BLaER1 (cell line): ENCODE data around the gene CAPZB.
"Not testable (repeated sequence)": the region's sequence is repeated elsewhere in the genome, so short reads cannot be mapped to it uniquely, and the experiment has no call there.

Experiments used
- H3K27ac ChIP-seq: shearing (Covaris generic); formaldehyde crosslinking; 2 replicates; pipeline ENCODE4 v1.8.1; 2022
- H3K27me3 ChIP-seq: shearing (Covaris generic); formaldehyde crosslinking; 2 replicates; pipeline ENCODE4 v1.8.1; 2022
- H3K36me3 ChIP-seq: shearing (Covaris generic); formaldehyde crosslinking; 2 replicates; pipeline ENCODE4 v1.8.1; 2022
- H3K4me1 ChIP-seq: shearing (Covaris generic); formaldehyde crosslinking; 2 replicates; pipeline ENCODE4 v1.8.1; 2022
- H3K4me2 ChIP-seq: shearing (Covaris generic); formaldehyde crosslinking; 2 replicates; pipeline ENCODE4 v1.8.1; 2022
- H3K4me3 ChIP-seq: shearing (Covaris generic); formaldehyde crosslinking; 2 replicates; pipeline ENCODE4 v1.8.1; 2022
- H3K9ac ChIP-seq: shearing (Covaris generic); formaldehyde crosslinking; 2 replicates; pipeline ENCODE4 v1.8.1; 2022
- H3K9me3 ChIP-seq: shearing (Covaris generic); formaldehyde crosslinking; 2 replicates; pipeline ENCODE4 v1.8.1; 2022
- H4K20me1 ChIP-seq: shearing (Covaris generic); formaldehyde crosslinking; 2 replicates; pipeline ENCODE4 v1.8.1; 2022
- Cebpa-rat ChIP-seq: shearing (Covaris generic); IDR thresholded peaks from 2 replicates; pipeline ENCODE4 v1.8.1; 2022

Gene CAPZB

DNA sequence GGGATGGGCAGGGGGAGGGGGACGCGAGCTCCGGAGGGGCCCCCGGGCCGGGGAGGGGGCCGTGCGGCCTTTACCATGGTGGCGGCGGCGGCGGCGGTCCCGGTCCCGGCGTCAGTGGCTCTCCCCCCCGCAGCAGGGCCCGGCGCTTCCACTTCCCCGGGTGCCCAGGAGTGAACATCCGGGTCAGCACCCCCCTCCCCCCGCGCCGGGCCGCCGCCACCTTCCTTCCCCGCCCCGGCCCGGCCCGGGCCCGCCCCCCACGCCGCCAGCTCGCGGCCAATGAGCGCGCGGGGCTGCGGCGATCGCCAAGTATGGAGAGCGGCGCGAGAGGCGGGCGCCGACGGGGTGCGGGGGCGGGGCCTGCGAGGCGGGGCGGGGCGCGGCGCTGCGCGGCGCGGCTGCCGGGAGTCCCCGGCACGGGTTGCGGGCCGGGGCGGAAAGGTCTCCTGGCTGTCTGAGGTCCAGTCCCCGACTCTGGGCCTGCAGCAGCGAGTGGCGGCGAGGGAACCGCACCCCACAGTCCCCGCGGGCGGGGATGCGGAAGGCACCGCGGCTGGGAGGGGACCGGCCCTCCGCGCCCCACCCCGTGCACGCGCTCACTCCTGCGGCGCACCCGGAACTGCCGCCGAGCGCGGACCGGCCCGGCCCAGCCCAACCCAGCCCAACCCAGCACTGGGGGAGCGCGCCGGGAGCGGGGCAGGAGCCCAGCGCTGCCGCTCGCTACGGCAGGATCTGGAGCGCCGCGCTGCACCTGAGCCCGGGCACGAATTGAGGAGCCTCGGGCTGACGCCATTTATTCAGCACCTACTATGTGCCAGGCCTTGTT, at the start of gene CAPZB:
TSS of gene CAPZB (minus strand) at position 178 of the 826 bp plus-strand sequence. CDS start at position 77, 101 bp downstream.
- H3K27me3 ChIP-seq, result no peaks in the 10 kb centered on the region
- H3K9ac ChIP-seq, result peak within 1 kb of the TSS; percentile 92
- peak within 1 kb of the TSS; percentile 96 for H3K4me2 ChIP-seq
- peak within 1 kb of the TSS; percentile 95 for H3K4me3 ChIP-seq
- TF ChIP-seq Cebpa-rat, result no peak
- peak within 1 kb of the TSS; percentile 90 for H3K27ac ChIP-seq
- peaks cover 23% of the 10 kb centered on the region for H3K36me3 ChIP-seq
- H3K9me3 ChIP-seq, result no peaks in the 10 kb centered on the region
- H4K20me1 ChIP-seq, result peaks cover 46% of the 10 kb centered on the region
- H3K4me1 ChIP-seq, result peaks cover 57% of the 10 kb centered on the region

GRCh38 chr1:19534281-19534680, 48.9 kb upstream of the CAPZB start:
- no peaks in the 10 kb centered on the region for H3K36me3 ChIP-seq
- no peak overlapping the region for H3K9ac ChIP-seq
- H3K27ac ChIP-seq, result no peak overlapping the region
- H3K9me3 ChIP-seq, result peaks cover 43% of the 10 kb centered on the region
- no peaks in the 10 kb centered on the region for H3K27me3 ChIP-seq
- no peak for TF ChIP-seq Cebpa-rat
- H3K4me1 ChIP-seq, result no peaks in the 10 kb centered on the region
- H3K4me2 ChIP-seq, result no peak overlapping the region
- H4K20me1 ChIP-seq, result no peaks in the 10 kb centered on the region
- no peak overlapping the region for H3K4me3 ChIP-seq

DNA sequence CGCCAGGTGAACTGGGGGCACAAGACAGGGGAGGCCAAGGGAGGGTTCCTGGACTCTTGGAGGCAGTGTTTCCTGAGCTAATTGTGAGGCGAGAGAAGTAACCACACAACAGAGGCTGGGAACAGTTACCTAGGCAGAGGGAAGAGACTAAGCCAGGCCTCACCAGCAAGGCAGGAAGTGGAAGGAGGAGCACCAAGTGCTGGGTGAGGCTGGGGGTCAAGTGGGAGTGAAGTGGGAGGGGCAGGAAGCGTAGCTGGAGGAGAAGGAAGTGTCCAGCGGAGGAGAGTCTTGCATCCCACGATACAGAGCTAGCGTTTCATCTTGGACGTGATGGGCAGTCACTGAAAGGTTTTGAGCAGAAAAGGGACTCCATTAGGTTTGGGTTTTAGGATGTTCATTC, 48.3 kb upstream of the CAPZB start:
- Histone ChIP-seq H3K4me3 (no peak overlapping the region), H3K36me3 (no peaks in the 10 kb centered on the region), H3K4me1 (no peaks in the 10 kb centered on the region), H4K20me1 (no peaks in the 10 kb centered on the region), H3K4me2 (no peak overlapping the region), H3K27me3 (no peaks in the 10 kb centered on the region), H3K9me3 (peaks cover 41% of the 10 kb centered on the region), H3K9ac (no peak overlapping the region), H3K27ac (no peak overlapping the region)
- TF ChIP-seq Cebpa-rat, result no peak

DNA sequence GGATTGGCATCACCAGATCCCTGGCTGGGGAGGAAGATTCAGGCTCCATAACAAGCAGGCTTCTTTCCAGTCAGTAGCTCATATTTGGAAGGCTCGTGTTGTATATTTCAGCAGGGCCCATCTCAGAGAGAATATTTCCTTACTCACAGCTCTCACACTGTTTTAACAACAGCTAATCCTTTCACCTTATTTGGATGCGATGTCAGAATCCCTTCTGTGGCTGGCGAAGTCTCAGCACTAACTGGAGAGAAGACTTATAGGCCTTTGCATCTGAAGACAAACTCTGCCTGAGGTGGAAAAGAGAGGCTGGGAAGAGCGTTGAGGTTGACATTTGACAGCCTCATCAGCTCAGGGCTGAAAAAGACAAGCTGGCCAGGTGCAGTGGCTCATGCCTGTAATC, 47.2 kb upstream of the CAPZB start:
- Histone ChIP-seq H3K4me3 (no peak overlapping the region), H4K20me1 (no peaks in the 10 kb centered on the region), H3K9me3 (peaks cover 32% of the 10 kb centered on the region), H3K27ac (no peak overlapping the region), H3K27me3 (no peaks in the 10 kb centered on the region), H3K4me1 (no peaks in the 10 kb centered on the region), H3K36me3 (no peaks in the 10 kb centered on the region), H3K9ac (no peak overlapping the region), H3K4me2 (no peak overlapping the region)
- TF ChIP-seq Cebpa-rat, result no peak

- no peaks in the 10 kb centered on the region for H3K27me3 ChIP-seq
- no peak overlapping the region for H3K27ac ChIP-seq
- TF ChIP-seq Cebpa-rat, result no peak
- peaks cover 4% of the 10 kb centered on the region; the same call in 1 of the 2 replicates for H3K9me3 ChIP-seq
- H3K4me1 ChIP-seq, result no peaks in the 10 kb centered on the region
- no peak overlapping the region for H3K4me2 ChIP-seq
- H3K4me3 ChIP-seq, result no peak overlapping the region
- H3K36me3 ChIP-seq, result no peaks in the 10 kb centered on the region
- no peak overlapping the region for H3K9ac ChIP-seq
- no peaks in the 10 kb centered on the region for H4K20me1 ChIP-seq
These were observed 44.3 kb upstream of the CAPZB start for GRCh38 chr1:19529664-19530063.

DNA sequence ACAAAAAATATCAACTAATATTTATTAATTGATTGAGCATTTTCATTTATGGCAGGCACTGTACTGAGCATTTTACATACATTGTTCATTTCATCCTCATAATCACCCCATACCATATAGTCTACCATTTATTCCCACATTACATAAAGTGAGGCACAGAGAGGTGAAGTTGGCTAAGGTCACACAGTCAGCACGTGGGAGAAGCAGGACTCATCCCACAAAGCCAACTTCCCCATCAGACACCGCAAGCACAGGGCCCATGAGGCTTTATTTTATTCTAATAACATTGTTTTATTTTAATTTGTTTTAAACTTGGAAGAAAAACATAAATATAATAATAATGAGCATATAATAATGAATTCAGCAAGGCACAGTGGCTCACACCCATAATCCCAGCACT, 43.1 kb upstream of the CAPZB start:
- Histone ChIP-seq H3K4me3 (no peak overlapping the region), H4K20me1 (no peaks in the 10 kb centered on the region), H3K9me3 (peaks cover 4% of the 10 kb centered on the region; the same call in 1 of the 2 replicates), H3K27ac (no peak overlapping the region), H3K27me3 (no peaks in the 10 kb centered on the region), H3K9ac (no peak overlapping the region), H3K4me1 (no peaks in the 10 kb centered on the region), H3K36me3 (no peaks in the 10 kb centered on the region), H3K4me2 (no peak overlapping the region)
- TF ChIP-seq Cebpa-rat, result no peak

- Histone ChIP-seq H3K4me1 (no peaks in the 10 kb centered on the region), H3K4me3 (no peak overlapping the region), H4K20me1 (no peaks in the 10 kb centered on the region), H3K9ac (no peak overlapping the region), H3K9me3 (no peaks in the 10 kb centered on the region), H3K27me3 (no peaks in the 10 kb centered on the region), H3K27ac (no peak overlapping the region), H3K36me3 (no peaks in the 10 kb centered on the region), H3K4me2 (no peak overlapping the region)
- no peak for TF ChIP-seq Cebpa-rat
These were observed 40.5 kb upstream of the CAPZB start for GRCh38 chr1:19525607-19526545.

GRCh38 chr1:19524791-19525190, 39.5 kb upstream of the CAPZB start:
- no peak overlapping the region for H3K27ac ChIP-seq
- H3K9ac ChIP-seq, result no peak overlapping the region
- no peak overlapping the region for H3K4me3 ChIP-seq
- H3K4me1 ChIP-seq, result no peaks in the 10 kb centered on the region
- no peaks in the 10 kb centered on the region for H3K36me3 ChIP-seq
- TF ChIP-seq Cebpa-rat, result no peak
- no peaks in the 10 kb centered on the region for H4K20me1 ChIP-seq
- no peak overlapping the region for H3K4me2 ChIP-seq
- H3K9me3 ChIP-seq, result no peaks in the 10 kb centered on the region
- H3K27me3 ChIP-seq, result no peaks in the 10 kb centered on the region

DNA sequence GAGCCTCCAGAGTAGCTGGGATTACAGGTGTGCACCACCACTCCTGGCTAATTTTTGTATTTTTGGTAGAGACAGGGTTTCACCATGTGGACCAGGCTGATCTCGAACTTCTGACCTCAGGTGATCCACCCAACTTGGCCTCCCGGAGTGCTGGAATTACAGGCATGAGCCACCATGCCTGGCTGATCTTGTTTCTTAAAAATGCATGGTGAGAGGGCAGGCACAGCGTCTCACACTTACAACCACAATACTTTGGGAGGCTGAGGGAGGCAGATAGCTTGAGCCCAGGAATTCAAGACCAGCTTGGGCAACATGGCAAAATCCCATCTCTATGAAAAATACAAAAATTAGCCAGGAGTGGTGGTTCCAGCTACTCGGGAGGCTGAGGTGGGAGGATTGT, 37.2 kb upstream of the CAPZB start:
- H3K4me3 ChIP-seq, H3K4me1 ChIP-seq, H3K4me2 ChIP-seq, H3K9me3 ChIP-seq, H3K27ac ChIP-seq, H4K20me1 ChIP-seq, H3K36me3 ChIP-seq, H3K27me3 ChIP-seq, H3K9ac ChIP-seq: not testable (repeated sequence)

DNA sequence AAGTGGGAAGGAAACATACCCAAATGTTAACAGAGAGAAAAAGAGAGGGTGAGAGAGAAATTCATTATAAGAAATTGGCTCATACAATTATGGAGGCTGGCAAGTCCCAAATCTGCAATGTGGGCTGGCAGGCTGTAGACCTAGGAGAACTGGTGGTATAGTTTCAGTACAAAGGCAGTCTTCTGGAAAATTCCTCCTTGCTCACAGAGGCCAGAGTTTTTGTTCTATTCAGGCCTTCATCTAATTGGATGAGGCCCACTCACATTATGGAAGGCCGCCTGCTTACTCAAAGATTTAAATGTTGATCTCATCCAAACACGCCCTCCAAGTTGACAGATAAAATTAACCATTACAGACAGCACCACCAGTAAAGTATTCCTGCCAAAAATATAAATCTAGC, 36.1 kb upstream of the CAPZB start:
- peaks cover 10% of the 10 kb centered on the region for H3K4me1 ChIP-seq
- H3K36me3 ChIP-seq, result no peaks in the 10 kb centered on the region
- no peaks in the 10 kb centered on the region for H3K27me3 ChIP-seq
- H3K27ac ChIP-seq, result no peak overlapping the region
- H3K9me3 ChIP-seq, result peaks cover 13% of the 10 kb centered on the region
- no peak overlapping the region for H3K9ac ChIP-seq
- H3K4me2 ChIP-seq, result no peak overlapping the region
- no peak overlapping the region for H3K4me3 ChIP-seq
- H4K20me1 ChIP-seq, result no peaks in the 10 kb centered on the region
- TF ChIP-seq Cebpa-rat, result no peak
